Breast epithelium (tissue), 4 donors: ENCODE results near the gene OR2M4. TPM values are rescaled to one million over a fixed set of nuclear protein-coding genes. Genes with fewer than 3 reads are reported as not detected.

Source experiments
- DNase-seq, 2 donors: peaks; one replicate each; pipeline ENCODE4 v3.0.0-alpha.2; 2019; ENCODE audit warnings: low spot score in 2 of 2
- H3K27ac ChIP-seq, 2 donors: fragments of 200-600 bp; sonication (generic) in 1 of 2; one replicate each; pipeline ENCODE4 v1.5.1; 2016 to 2019; ENCODE audit warnings: mild to moderate bottlenecking in 1 of 2
- H3K27me3 ChIP-seq, 2 donors: fragments of 200-600 bp; sonication (generic) in 1 of 2; one replicate each; pipeline versions ENCODE4 v1.5.1 to v1.6.0; 2017 to 2019; ENCODE audit warnings: control low read depth in 1 of 2, mild to moderate bottlenecking in 1 of 2
- H3K36me3 ChIP-seq: fragments of 200-600 bp; one replicate; pipeline ENCODE4 v1.5.1; 2019
- H3K4me1 ChIP-seq, 2 donors: fragments of 200-600 bp; sonication (generic); one replicate each; pipeline ENCODE4 v1.5.1; 2016 to 2019; ENCODE audit warnings: control low read depth in 1 of 2
- H3K4me3 ChIP-seq, 3 donors: fragments of 200-600 bp; sonication (generic); 1 replicate in 2 of 3; 2 replicates in 1 of 3; pipeline ENCODE4 v1.5.1; 2016 to 2019; ENCODE audit warnings: mild to moderate bottlenecking in 3 of 3, moderate library complexity in 2 of 3
- H3K9me3 ChIP-seq, 2 donors: fragments of 200-600 bp; sonication (generic) in 1 of 2; one replicate each; pipeline ENCODE4 v1.5.1; 2016 to 2019; ENCODE audit warnings: control low read depth in 1 of 2
- POLR2A ChIP-seq: fragments of 450-650 bp; IDR thresholded peaks from one replicate; pipeline ENCODE4 v1.6.1; 2016; ENCODE audit warnings: antibody characterized with exemption, mild to moderate bottlenecking, moderate library complexity
- POLR2AphosphoS5 ChIP-seq, 3 donors: sonication (generic); formaldehyde crosslinking; IDR thresholded peaks; one replicate each; pipeline ENCODE4 v1.6.1; 2017; ENCODE audit warnings: antibody characterized with exemption in 3 of 3
- intact Hi-C: fragments of 100-400 bp; cut with DNase I; formaldehyde crosslinking; loops from one replicate; pipeline ENCODE4 v1.15.1; 2023; ENCODE audit warnings: low total_unique reads
- total RNA-seq, 3 donors: library from RNA; depleted of rRNA; stranded (reverse); fragments of >200 nt; gene quantifications; one replicate each; pipeline ENCODE4 v1.1.0, GENCODE V29; 2016
- TF ChIP-seq, protein P1 (sequence below), 3 donors: fragments of 450-650 bp; IDR thresholded peaks; one replicate each; pipeline ENCODE4 v1.5.1; 2016 to 2017; ENCODE audit warnings: antibody characterized with exemption in 3 of 3, mild to moderate bottlenecking in 3 of 3, moderate library complexity in 3 of 3

The OR2M4 gene, protein sequence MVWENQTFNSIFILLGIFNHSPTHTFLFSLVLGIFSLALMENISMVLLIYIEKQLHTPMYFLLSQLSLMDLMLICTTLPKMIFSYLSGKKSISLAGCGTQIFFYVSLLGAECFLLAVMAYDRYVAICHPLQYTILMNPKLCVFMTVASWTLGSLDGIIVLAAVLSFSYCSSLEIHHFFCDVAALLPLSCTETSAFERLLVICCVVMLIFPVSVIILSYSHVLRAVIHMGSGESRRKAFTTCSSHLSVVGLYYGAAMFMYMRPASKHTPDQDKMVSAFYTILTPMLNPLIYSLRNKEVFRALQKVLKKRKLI
- under 1 TPM in 2 of 3 donors, not detected in 1; under 0.01 to 0.29 TPM for total RNA-seq

DNA sequence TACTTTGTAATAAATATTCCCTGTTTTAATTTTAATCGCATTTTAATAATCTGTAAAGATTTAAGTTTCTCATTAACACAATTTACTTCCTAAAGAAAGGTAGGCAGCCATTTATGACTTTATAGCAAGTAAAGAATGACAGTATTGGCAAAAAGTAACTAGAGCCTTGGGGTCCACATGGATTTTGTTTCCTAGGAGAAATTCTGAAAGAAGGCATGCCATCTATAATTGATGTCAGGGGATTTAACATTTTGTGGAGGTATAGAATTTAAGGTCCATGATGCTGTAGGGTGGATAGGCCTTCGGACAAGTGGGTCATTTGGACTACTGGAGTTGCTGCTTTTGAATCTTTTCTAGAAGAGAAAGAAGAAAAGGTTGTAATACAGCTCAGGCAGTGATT, at the start of gene OR2M4:
Gene OR2M4 (plus strand): TSS at position 301 of the 400 bp plus-strand sequence. CDS start 7,512 bp downstream, outside the sequence.
- intact Hi-C loops, result no loop called here
- H3K4me3 ChIP-seq, result no peak within 1 kb of the TSS
- H3K4me1 ChIP-seq, result no peaks in the 10 kb centered on the region
- no peaks in the 10 kb centered on the region for H3K27me3 ChIP-seq
- H3K27ac ChIP-seq, result no peak within 1 kb of the TSS
- DNase-seq, result no peak
- TF ChIP-seq POLR2A (no peak), POLR2AphosphoS5 (IDR thresholded peaks at IDR 0.05) (no peak)
- TF ChIP-seq, protein P1, sequence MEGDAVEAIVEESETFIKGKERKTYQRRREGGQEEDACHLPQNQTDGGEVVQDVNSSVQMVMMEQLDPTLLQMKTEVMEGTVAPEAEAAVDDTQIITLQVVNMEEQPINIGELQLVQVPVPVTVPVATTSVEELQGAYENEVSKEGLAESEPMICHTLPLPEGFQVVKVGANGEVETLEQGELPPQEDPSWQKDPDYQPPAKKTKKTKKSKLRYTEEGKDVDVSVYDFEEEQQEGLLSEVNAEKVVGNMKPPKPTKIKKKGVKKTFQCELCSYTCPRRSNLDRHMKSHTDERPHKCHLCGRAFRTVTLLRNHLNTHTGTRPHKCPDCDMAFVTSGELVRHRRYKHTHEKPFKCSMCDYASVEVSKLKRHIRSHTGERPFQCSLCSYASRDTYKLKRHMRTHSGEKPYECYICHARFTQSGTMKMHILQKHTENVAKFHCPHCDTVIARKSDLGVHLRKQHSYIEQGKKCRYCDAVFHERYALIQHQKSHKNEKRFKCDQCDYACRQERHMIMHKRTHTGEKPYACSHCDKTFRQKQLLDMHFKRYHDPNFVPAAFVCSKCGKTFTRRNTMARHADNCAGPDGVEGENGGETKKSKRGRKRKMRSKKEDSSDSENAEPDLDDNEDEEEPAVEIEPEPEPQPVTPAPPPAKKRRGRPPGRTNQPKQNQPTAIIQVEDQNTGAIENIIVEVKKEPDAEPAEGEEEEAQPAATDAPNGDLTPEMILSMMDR (IDR thresholded peaks at IDR 0.05), result no peak
- peaks cover 0 to 12% of the 10 kb centered on the region in 2 donors for H3K9me3 ChIP-seq
- no peaks in the 10 kb centered on the region for H3K36me3 ChIP-seq

DNA sequence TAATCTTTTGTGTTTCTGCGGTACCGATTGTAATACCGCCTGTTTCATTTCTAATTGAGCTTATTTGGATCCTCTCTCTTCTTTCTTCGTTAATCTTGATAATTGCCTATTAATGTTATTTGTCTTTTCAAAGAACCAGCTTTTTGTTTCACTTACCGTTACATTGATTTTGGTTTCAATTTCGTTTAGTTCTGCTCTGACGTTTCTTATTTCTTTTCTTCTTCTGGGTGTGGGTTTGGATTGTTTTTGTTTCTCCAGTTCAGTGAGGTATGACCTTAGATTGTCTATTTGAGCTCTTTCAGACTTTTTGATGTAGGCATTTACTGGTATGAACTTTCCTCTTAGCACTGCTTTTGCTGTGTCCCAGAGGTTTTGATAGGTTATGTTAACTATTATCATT, 47.2 kb upstream of the OR2M4 start:
- no peak for TF ChIP-seq POLR2A
- no peak for TF ChIP-seq POLR2AphosphoS5 (IDR thresholded peaks at IDR 0.05)
- no peak for DNase-seq
- H3K27ac ChIP-seq, result no peak overlapping the region
- no peak overlapping the region for H3K4me3 ChIP-seq
- peaks cover 0 to 15% of the 10 kb centered on the region in 2 donors for H3K9me3 ChIP-seq
- H3K27me3 ChIP-seq, result no peaks in the 10 kb centered on the region
- intact Hi-C loops, result no loop called here
- no peaks in the 10 kb centered on the region for H3K4me1 ChIP-seq
- H3K36me3 ChIP-seq, result no peaks in the 10 kb centered on the region

DNA sequence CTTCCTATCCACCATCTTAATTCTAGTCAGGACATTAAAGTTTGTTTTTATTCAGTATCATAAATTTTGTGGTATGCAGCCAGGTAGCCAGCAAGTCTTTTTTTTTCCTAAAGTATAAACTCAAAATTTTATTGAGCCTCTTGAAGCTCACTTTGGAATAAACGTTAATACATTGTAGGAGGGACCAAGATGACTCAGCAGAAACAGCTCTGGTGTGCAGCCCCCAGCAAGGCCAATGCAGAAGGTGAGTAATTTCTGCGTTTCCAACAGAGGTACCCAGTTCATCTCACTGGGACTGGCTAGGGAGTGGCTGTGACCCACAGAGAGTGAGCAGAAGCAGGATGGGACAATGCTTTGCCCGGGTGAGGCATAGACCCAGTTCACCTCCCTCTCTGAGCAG, 43.9 kb upstream of the OR2M4 start:
- Histone ChIP-seq H3K4me1 (no peaks in the 10 kb centered on the region), H3K4me3 (no peak overlapping the region), H3K36me3 (no peaks in the 10 kb centered on the region), H3K9me3 (peaks cover 0 to 7% of the 10 kb centered on the region in 2 donors), H3K27me3 (no peaks in the 10 kb centered on the region), H3K27ac (no peak overlapping the region)
- TF ChIP-seq POLR2A, result no peak
- TF ChIP-seq, protein P1 (IDR thresholded peaks at IDR 0.05), result no peak
- TF ChIP-seq POLR2AphosphoS5 (IDR thresholded peaks at IDR 0.05), result no peak
- intact Hi-C loops, result no loop called here
- no peak for DNase-seq

DNA sequence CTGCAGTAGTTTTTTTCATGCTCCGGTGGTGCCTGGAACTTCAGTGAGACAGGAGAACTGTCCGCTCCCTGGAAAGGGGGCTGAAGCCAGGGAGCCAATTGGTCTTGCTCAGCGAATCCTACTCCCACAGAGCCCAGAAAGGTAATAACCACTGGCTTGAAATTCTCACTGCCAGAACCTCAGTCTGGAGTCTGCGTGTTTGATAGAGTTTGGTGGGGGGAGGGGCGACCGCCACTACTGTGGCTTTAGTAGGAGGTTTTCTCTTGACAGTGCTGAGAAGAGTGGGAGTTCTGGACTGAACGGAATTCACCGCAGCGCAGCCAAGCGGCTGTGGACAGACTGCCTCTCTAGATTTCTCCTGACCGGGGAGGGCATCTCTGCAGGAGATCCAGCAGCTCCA, 42.2 kb upstream of the OR2M4 start:
- no peaks in the 10 kb centered on the region for H3K9me3 ChIP-seq
- no peak overlapping the region for H3K4me3 ChIP-seq
- no peaks in the 10 kb centered on the region for H3K27me3 ChIP-seq
- TF ChIP-seq POLR2AphosphoS5 (IDR thresholded peaks at IDR 0.05), result no peak
- TF ChIP-seq POLR2A, result no peak
- TF ChIP-seq, protein P1 (IDR thresholded peaks at IDR 0.05), result no peak
- intact Hi-C loops, result no loop called here
- no peak overlapping the region for H3K27ac ChIP-seq
- DNase-seq, result no peak
- no peaks in the 10 kb centered on the region for H3K4me1 ChIP-seq
- no peaks in the 10 kb centered on the region for H3K36me3 ChIP-seq

DNA sequence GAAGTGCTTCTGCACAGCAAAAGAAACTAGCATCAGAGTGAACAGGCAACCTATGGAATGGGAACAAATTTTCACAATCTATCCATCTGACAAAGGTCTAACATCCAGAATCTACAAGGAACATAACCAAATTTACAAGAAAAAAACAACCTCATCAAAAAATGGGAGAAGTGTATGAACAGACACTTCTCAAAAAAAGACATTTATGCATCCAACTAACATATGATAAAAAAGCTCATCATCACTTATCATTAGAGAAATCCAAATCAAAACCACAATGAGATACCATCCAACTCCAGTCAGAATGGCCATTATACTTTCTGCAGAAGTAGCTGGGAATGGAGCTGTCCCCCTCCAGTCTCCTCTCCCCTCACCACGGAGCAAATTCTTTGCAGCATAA, 37.1 kb upstream of the OR2M4 start:
- Histone ChIP-seq H3K4me1 (no peaks in the 10 kb centered on the region), H3K27ac (no peak overlapping the region), H3K27me3 (no peaks in the 10 kb centered on the region), H3K9me3 (no peaks in the 10 kb centered on the region), H3K36me3 (no peaks in the 10 kb centered on the region), H3K4me3 (no peak overlapping the region)
- TF ChIP-seq POLR2A, result no peak
- TF ChIP-seq, protein P1 (IDR thresholded peaks at IDR 0.05), result no peak
- TF ChIP-seq POLR2AphosphoS5 (IDR thresholded peaks at IDR 0.05), result no peak
- DNase-seq, result no peak
- intact Hi-C loops, result no loop called here
